Astrocyte (in vitro differentiated cells and primary cell): ENCODE results near the gene HES3. TPM values are rescaled to one million over a fixed set of nuclear protein-coding genes. Genes with fewer than 3 reads are reported as not detected.

ENCODE experiments used
- DNase-seq: peaks from one replicate; pipeline ENCODE4 v3.0.0-alpha.2; 2010; ENCODE audit warnings: low read depth
- FAIRE-seq: peaks from 2 replicates; lab custom pipeline; 2011; peaks lifted over from hg19 to GRCh38; lab: Jason Lieb, UNC
- H2AFZ ChIP-seq: 2 replicates; pipeline ENCODE4 v1.6.0; 2012; ENCODE audit warnings: low read depth, low read length, inconsistent platforms
- H3K27ac ChIP-seq: 2 replicates; pipeline ENCODE4 v1.5.1; 2011; ENCODE audit warnings: low read depth, low read length, inconsistent platforms
- H3K27me3 ChIP-seq: 2 replicates; pipeline ENCODE4 v1.6.0; 2011; ENCODE audit warnings: low read length, inconsistent platforms; ENCODE audit not compliant: insufficient read depth
- H3K36me3 ChIP-seq: 2 replicates; pipeline ENCODE4 v1.5.1; 2011; ENCODE audit warnings: low read length, inconsistent platforms; ENCODE audit not compliant: insufficient read depth
- H3K4me1 ChIP-seq: 2 replicates; pipeline ENCODE4 v1.5.1; 2011; ENCODE audit warnings: low read length, inconsistent platforms; ENCODE audit not compliant: insufficient read depth
- H3K4me2 ChIP-seq: 2 replicates; pipeline ENCODE4 v1.6.0; 2012; ENCODE audit warnings: low read length, inconsistent platforms
- H3K4me3 ChIP-seq: 2 replicates; pipeline ENCODE4 v1.5.1; 2011; ENCODE audit warnings: low read depth, mild to moderate bottlenecking, low read length, inconsistent platforms; ENCODE audit not compliant: insufficient read depth
- H3K79me2 ChIP-seq: 2 replicates; pipeline ENCODE4 v1.6.0; 2012; ENCODE audit warnings: mild to moderate bottlenecking, low read length, inconsistent platforms; ENCODE audit not compliant: insufficient read depth
- H3K9ac ChIP-seq: 2 replicates; pipeline ENCODE4 v1.6.0; 2012; ENCODE audit warnings: mild to moderate bottlenecking, low read length, inconsistent platforms
- H3K9me3 ChIP-seq: 2 replicates; pipeline ENCODE4 v1.5.1; 2012; ENCODE audit warnings: low read depth, mild to moderate bottlenecking, low read length, inconsistent platforms; ENCODE audit not compliant: insufficient read depth
- H4K20me1 ChIP-seq: 2 replicates; pipeline ENCODE4 v1.6.0; 2012; ENCODE audit warnings: low read length, inconsistent platforms; ENCODE audit not compliant: insufficient read depth
- H3K27ac Mint-ChIP-seq: one replicate; pipeline ENCODE4 v1.8.0; 2021; ENCODE audit warnings: mild to moderate bottlenecking, mixed read lengths; ENCODE audit not compliant: unreplicated experiment
- H3K27me3 Mint-ChIP-seq: one replicate; pipeline ENCODE4 v1.8.0; 2021; ENCODE audit warnings: low read depth, mixed read lengths; ENCODE audit not compliant: unreplicated experiment
- H3K36me3 Mint-ChIP-seq: one replicate; pipeline ENCODE4 v1.8.0; 2021; ENCODE audit warnings: low read depth, mixed read lengths; ENCODE audit not compliant: unreplicated experiment
- H3K4me1 Mint-ChIP-seq: one replicate; pipeline ENCODE4 v1.8.0; 2021; ENCODE audit warnings: low read depth, mixed read lengths; ENCODE audit not compliant: unreplicated experiment
- H3K4me3 Mint-ChIP-seq: one replicate; pipeline ENCODE4 v1.8.0; 2021; ENCODE audit warnings: mild to moderate bottlenecking, moderate library complexity, mixed read lengths; ENCODE audit not compliant: unreplicated experiment
- H3K9me3 Mint-ChIP-seq: one replicate; pipeline ENCODE4 v1.8.0; 2021; ENCODE audit warnings: mild to moderate bottlenecking, mixed read lengths; ENCODE audit not compliant: unreplicated experiment
- CTCF ChIP-seq: IDR thresholded peaks from 2 replicates; pipeline ENCODE4 v1.5.1; 2011; ENCODE audit warnings: low read depth, mild to moderate bottlenecking, inconsistent platforms, low read length, moderate library complexity; ENCODE audit not compliant: insufficient read depth
- EZH2 ChIP-seq: IDR thresholded peaks from 2 replicates; pipeline ENCODE4 v1.6.1; 2012; ENCODE audit warnings: mild to moderate bottlenecking, low read length, inconsistent platforms; ENCODE audit not compliant: insufficient read depth
- total RNA-seq: library from RNA; stranded (reverse); gene quantifications from 2 replicates; pipeline ENCODE4 v1.2.1, GENCODE V29; 2021

Gene HES3
- total RNA-seq, 1 donor from 2014 or later, result not detected

DNA sequence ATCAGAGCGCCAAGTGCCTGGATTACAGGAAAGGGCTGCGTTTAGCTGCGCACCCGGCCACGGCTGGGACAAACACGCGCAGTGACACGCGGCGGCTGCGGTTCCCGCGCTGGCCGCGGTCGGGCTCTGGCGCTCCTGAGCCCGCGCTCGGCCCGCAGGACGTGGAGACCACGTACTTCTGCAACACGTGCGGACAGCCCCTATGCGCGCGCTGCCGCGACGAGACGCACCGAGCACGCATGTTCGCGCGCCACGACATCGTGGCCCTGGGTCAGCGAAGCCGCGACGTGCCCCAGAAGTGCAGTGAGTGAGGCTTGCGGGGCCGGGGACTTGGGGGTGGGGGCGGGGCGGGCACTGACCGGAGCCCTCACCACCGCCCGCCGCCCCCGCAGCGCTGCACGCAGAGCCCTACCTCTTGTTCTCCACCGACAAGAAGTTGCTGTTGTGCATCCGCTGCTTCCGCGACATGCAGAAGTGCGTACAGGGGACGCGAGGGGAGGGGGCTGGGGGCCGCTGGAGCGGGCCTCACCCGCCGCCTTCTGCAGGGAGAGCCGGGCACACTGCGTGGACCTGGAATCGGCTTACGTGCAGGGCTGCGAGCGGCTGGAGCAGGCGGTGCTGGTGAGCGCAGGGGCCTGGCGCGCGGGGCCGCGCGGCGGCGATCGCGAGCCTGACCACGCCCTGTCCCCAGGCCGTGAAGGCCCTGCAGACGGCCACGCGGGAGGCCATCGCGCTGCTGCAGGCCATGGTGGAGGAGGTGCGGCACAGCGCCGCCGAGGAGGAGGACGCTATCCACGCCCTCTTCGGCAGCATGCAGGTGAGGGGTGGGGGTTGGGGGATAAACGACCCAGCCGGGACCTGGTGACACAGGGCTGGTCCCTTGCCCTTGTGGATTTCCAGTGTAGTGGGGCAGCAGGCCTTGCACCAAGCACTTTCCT lies 35.0 kb upstream of the HES3 start:
- Histone ChIP-seq H3K4me2 (peak overlapping the region; percentile 80), H3K79me2 (no peaks in the 10 kb centered on the region), H3K9ac (peak overlapping the region; percentile 41), H3K27ac (no peak overlapping the region), H3K4me1 (peaks cover 24% of the 10 kb centered on the region), H2AFZ (peak overlapping the region; percentile 87), H3K36me3 (peaks cover 7% of the 10 kb centered on the region), H3K27me3 (no peaks in the 10 kb centered on the region), H4K20me1 (peaks cover 27% of the 10 kb centered on the region), H3K9me3 (no peaks in the 10 kb centered on the region), H3K4me3 (peak overlapping the region; percentile 48)
- TF ChIP-seq EZH2, result no peak
- TF ChIP-seq CTCF, result peak; percentile 31
- H3K4me1 Mint-ChIP-seq, result peaks cover 3% of the 10 kb centered on the region
- H3K27me3 Mint-ChIP-seq, result peaks cover 5% of the 10 kb centered on the region
- FAIRE-seq, result no peak
- no peak overlapping the region for H3K27ac Mint-ChIP-seq
- H3K9me3 Mint-ChIP-seq, result no peaks in the 10 kb centered on the region
- peak; percentile 30 for DNase-seq
- peaks cover 10% of the 10 kb centered on the region for H3K36me3 Mint-ChIP-seq
- H3K4me3 Mint-ChIP-seq, result peak overlapping the region; percentile 76

- Histone ChIP-seq H3K79me2 (no peaks in the 10 kb centered on the region), H3K27ac (no peak overlapping the region), H3K27me3 (no peaks in the 10 kb centered on the region), H3K9ac (peak overlapping the region; percentile 41), H3K4me1 (peaks cover 24% of the 10 kb centered on the region), H3K4me3 (peak overlapping the region; percentile 48), H3K9me3 (no peaks in the 10 kb centered on the region), H4K20me1 (peaks cover 27% of the 10 kb centered on the region), H2AFZ (peak overlapping the region; percentile 87), H3K36me3 (peaks cover 7% of the 10 kb centered on the region), H3K4me2 (peak overlapping the region; percentile 80)
- Mint-ChIP-seq H3K9me3 (no peaks in the 10 kb centered on the region), H3K4me3 (peak overlapping the region; percentile 76), H3K4me1 (peaks cover 3% of the 10 kb centered on the region), H3K36me3 (peaks cover 10% of the 10 kb centered on the region), H3K27ac (no peak overlapping the region), H3K27me3 (peaks cover 5% of the 10 kb centered on the region)
- FAIRE-seq (no peak), DNase-seq (no peak)
- no peak for TF ChIP-seq CTCF
- TF ChIP-seq EZH2, result no peak
These were observed 34.1 kb upstream of the HES3 start for GRCh38 chr1:6209661-6210580.
